Measurements from ENCODE around the gene GPR12.
"Not testable (repeated sequence)": the region's sequence is repeated elsewhere in the genome, so short reads cannot be mapped to it uniquely, and the experiment has no call there.

Gene GPR12

GRCh38 chr13:26743971-26744370 is 16.6 kb downstream of the GPR12 start:
- DNase-seq = no peak

- DNase-seq = no peak
These were observed 17.8 kb downstream of the GPR12 start for GRCh38 chr13:26742691-26743358.

GRCh38 chr13:26735677-26736076 is 24.9 kb downstream of the GPR12 start:
- DNase-seq = no peak

DNA sequence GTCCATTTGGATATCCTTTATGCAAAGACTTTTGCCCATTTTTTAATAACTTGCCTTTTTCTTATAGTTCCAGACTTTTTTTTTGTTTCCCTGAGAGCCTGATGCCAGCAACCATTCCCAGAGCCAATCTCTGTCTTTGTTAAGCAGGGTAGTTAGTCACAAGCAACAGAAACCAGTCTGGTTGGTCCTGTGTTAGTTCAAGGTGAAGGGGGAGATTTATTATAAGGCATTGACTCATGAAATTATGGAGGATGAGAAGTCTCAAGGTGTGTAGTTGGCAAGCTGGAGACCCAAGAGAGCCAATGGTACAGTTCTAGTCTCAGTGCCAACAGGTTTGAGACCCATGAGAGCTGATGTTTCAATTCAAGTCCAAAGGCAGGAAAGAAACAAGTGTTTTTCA is 33.0 kb downstream of the GPR12 start:
- DNase-seq = no peak

DNA sequence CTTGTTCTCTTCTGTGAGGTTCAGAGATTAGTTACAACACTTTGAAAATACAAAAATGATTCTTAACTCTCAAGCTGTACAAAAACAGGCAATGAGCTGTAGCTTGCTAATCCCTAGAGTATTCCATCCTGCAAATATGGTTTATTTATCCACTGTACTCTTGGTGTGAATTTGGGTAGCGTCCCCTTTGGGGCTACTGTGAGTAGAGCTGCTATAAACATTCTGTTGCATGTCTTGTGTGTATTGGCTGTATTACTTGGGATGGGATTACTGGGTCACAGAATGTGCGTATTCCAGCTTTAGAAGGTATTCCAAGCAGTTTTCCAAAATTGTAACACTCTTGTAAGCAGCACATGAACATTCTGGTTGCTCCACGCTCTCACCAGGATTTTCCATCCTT is 33.5 kb downstream of the GPR12 start:
- DNase-seq = no peak

DNA sequence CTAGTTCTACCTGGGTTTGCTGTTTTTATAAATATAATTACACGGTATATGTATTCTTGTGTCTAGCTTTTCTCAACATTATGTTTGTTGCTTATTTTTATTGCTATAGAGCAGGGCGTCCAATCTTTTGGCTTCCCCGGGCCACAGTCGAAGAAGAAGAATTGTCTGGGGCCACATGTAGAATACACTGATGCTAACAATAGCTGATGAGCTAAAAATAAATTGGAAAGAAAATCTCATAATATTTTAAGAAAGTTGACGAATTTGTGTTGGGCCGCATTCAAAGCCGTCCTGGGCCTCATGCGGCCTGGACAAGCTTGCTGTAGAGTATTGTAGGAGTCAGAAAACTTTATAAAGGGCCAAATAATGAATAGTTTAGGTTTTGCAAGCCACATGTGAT is 33.9 kb downstream of the GPR12 start:
- no peak for DNase-seq

DNA sequence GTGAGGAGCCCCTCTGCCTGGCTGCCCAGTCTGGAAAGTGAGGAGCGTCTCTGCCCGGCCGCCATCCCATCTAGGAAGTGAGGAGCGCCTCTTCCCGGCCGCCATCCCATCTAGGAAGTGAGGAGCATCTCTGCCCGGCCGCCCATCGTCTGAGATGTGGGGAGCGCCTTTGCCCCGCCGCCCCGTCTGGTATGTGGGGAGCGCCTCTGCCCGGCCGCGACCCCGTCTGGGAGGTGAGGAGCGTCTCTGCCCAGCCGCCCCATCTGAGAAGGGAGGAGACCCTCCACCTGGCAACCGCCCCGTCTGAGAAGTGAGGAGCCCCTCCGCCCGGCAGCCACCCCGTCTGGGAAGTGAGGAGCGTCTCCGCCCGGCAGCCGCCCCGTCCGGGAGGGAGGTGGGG is 37.0 kb downstream of the GPR12 start:
- not testable (repeated sequence) for DNase-seq

DNA sequence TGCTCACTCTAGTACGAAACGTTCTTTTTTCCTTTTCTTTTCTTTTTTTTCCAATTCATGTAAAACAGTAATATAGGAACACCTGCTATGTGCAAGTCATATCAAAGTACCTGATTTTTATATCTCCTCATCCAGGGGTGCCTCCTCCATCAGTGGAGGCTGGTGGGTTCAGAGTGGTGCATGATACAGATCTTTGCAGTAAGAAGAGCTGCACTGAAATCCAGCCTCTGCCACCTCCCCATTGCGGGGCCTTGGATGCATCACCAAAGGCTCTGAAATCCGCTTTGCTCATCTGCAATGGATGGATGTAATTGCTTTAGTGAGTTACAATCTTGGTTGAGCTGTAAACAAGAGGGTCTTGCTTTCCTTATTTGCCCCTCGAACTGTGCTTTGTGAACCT is 38.3 kb downstream of the GPR12 start:
- DNase-seq = no peak

- DNase-seq = peak; percentile 0
These were observed 39.1 kb downstream of the GPR12 start for GRCh38 chr13:26721251-26722121.

DNA sequence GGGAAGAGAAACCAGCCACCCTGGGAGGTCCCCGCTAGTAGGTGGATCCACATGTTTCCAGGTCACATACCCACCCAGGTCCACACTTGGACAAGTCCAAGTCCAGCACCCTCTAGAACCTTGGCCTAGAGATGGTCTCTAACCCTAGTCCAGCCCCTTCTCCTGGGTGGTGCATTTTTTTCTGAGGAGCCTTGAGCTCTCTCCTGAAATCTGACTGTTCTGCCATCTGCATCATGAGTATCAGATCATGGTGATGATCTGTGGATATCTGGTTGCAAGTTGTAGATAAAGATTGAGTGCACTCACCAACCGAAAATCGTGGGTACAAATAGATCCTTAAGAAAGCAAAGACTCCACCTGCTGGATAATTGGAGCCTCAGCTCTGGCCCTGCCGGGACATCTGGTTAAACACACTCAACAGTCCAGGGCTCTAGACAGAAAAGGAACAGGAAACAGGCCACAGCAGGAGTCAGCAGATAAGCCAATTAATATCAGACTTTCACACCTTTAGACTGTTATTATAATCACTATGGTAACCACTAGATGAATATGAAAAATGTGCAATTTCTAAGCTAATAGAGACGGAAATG is 41.1 kb downstream of the GPR12 start:
- peak; percentile 7 for DNase-seq

GRCh38 chr13:26718872-26719271 is 41.7 kb downstream of the GPR12 start:
- no peak for DNase-seq

DNA sequence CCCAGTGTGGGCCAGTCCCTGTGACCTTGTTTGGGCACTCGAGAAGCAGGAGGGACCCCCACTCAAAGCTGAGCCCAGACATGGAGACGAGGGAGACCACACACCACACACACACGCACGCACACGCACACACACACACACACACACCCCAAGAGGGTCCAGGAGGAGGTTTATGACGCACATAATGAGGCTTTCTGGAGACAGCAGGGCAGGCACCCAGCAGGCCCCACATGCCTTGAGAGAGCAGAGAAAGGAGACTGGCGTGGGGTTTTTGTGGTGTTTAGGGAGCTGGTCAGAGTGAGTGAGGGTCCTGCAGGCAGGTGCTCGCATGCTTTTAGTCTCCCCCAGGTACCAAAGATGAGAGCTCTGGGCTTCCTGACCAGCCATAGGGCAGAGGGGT is 42.4 kb downstream of the GPR12 start:
- no peak for DNase-seq

DNA sequence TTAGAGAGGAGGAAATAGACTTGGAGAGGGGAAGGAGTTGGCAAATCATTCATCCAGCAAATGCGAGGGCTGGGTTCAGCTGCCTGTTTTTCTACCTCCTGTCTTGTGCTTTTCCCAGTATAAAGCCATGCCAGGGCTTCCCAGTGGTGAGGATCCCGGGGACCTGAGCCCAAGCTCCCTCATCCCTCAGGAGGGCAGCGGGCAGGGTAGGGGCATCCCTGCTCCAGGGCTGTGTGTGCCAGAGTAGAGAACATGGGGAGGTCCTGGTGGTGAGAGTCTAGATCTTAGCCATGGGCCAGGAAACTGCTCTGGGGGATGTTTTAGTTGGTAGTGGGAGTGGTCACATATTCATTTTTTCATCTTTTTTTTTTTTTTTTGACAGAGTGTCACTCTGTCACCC is 43.6 kb downstream of the GPR12 start:
- no peak for DNase-seq

DNA sequence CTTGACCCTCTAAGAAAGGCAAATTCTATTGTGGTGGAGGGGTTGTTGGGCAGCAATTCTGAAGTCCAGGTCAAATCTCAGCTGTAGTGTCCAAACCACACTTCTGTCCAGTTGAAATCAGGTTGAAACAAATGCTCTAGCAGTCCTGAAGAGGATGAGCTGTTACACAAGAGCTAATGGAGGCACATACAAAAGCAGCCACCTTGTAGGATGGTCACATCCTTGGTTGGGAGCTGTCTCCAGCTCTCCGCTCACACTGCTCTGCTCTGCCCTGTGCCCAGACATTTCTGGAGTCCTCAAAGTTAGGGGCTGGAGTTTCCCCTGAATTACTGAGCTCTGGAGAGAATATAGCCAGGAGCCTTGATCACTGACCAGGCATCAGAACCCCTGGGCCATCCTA is 47.2 kb downstream of the GPR12 start:
- DNase-seq = no peak

GRCh38 chr13:26711211-26711610 is 49.4 kb downstream of the GPR12 start:
- no peak for DNase-seq

DNA sequence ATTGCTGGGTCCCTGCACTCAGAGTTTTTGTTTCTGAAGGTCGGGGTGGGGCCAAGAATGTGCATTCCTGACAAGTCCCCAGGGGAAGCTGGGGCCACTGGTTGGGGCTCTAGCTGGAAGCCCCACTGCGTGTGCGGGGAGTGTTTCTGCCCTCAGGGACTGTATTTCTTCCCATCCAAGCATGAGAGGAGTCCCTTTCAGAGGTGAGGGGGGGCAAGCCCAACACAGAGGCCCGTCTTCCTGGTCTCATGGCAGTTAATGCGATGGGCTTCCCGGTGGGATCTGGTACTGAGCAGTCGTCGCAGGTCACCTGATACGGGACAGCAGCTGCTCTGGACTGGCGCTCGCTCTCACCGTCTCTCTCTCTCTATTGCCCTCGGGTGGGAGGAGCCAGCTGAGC is 50.4 kb downstream of the GPR12 start:
- no peak for DNase-seq

DNA sequence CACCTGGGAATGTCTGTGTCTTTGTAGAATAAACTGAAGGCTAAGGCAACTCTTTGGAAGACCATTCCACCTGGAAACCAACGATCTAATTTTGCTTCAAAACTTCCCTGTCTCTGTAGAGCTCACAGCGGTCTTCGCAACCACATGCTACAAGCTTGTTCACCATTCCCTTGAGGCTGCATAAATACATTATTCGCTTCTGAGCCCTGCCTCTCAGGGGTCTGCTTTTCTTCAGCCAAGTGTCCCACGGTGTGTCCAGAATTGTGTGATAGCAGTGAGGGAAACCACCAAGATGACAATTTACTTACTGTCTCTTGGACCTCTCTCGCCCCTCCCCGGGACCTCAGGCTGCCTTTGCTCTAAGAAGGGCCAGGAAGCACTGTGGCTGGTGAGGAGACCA is 51.1 kb downstream of the GPR12 start:
- DNase-seq = no peak

GRCh38 chr13:26708007-26708297 is 52.6 kb downstream of the GPR12 start:
- DNase-seq = no peak

- peak; percentile 51 for DNase-seq
These were observed 53.2 kb downstream of the GPR12 start for GRCh38 chr13:26707122-26708006.

- DNase-seq = no peak
These were observed 54.2 kb downstream of the GPR12 start for GRCh38 chr13:26706381-26706780.

DNA sequence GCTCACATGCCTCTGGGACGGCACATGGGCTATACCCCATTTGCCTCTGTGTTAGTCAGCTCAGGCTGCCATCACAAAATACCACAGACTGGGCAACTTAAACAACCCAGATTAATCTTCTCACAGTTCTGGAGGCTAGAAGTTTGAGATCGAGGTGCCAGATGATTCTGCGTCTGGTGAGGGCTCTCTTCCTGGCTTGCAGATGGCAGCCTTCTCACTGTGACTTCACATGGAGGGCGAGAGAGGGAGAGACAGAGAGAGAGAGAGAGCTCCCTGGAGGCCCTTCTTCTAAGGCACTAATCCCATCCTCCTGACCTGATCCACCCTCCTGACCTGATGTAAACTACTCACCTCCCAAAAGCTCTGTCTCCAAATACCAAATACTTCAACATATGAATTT is 55.0 kb downstream of the GPR12 start:
- no peak for DNase-seq

Measured in OCI-M1 (cell line).